ENCODE results near the gene CD83. TPM values are rescaled to one million over a fixed set of nuclear protein-coding genes. Genes with fewer than 3 reads are reported as not detected.

CD83 gene
- total and polyA plus RNA-seq, 2 of the 8 experiments (the other 6 are each of a cell fraction or from before 2014, with no cell fraction given), result 4.6 to 8.5 TPM

GRCh38 chr6:14172562-14172961 lies 55.0 kb downstream of the CD83 start:
- H3K27ac ChIP-seq (ENCODE audit: low read depth, low read length), result no peak overlapping the region
- no peak overlapping the region for H3K14ac ChIP-seq (ENCODE audit: insufficient read length)
- no peaks in the 10 kb centered on the region for H3K27me3 ChIP-seq (replicated peaks in 1 of 4; ENCODE audit: control insufficient read depth in 3 of 4, extremely low read depth in 1 of 4, insufficient read depth in 3 of 4, low read length in 3 of 4)
- 91% methylated on average over 1 of the region's 1 CpG; no CpG with 5 or more reads in 1 of the 2 experiments for whole genome bisulfite sequencing, 2 experiments (ENCODE audit: extremely low coverage in 1 of 2, insufficient coverage in 1 of 2, insufficient read length in 1 of 2, insufficient replicate concordance in 2 of 2, low coverage in 1 of 2, low lambda C conversion rate in 2 of 2, missing lambda C conversion rate in 1 of 2)
- FAIRE-seq (no peak), DNase-seq (ENCODE audit: low read depth in 1 of 2, low spot score in 2 of 2) (no peak)
- H2BK5ac ChIP-seq (ENCODE audit: low read depth, low read length), result no peak overlapping the region
- H3K23ac ChIP-seq (ENCODE audit: insufficient read length), result no peak overlapping the region
- H4K20me1 ChIP-seq (replicated peaks in 1 of 2; ENCODE audit: control insufficient read depth in 1 of 2, insufficient read depth in 2 of 2, low read length in 2 of 2), result no peaks in the 10 kb centered on the region
- CTCF ChIA-PET (ENCODE audit: partially characterized antibody), result no interaction called here
- H3K9me3 ChIP-seq (ENCODE audit: insufficient read depth in 2 of 2, low read depth in 1 of 2, low read length in 1 of 2), result peaks cover 12% of the 10 kb centered on the region in 2 experiments; a peak in 3 of 4 replicates
- POLR2A ChIA-PET (ENCODE audit: partially characterized antibody), result no interaction called here
- no peak overlapping the region for H3K4me3 ChIP-seq (ENCODE audit: extremely low read depth in 1 of 4, insufficient read depth in 2 of 4, low read depth in 3 of 4, low read length in 4 of 4)
- no peak overlapping the region for H3K4me2 ChIP-seq (ENCODE audit: insufficient read depth in 1 of 2, low read depth in 2 of 2, low read length in 2 of 2)
- H2BK15ac ChIP-seq (ENCODE audit: low read length), result no peak overlapping the region
- H4K5ac ChIP-seq (ENCODE audit: insufficient read length, low read depth, low read length), result no peak overlapping the region
- no peaks in the 10 kb centered on the region for H3K23me2 ChIP-seq (ENCODE audit: low read depth, low read length)
- peaks cover 0 to 5% (median 0%) of the 10 kb centered on the region in 4 experiments; a peak in 1 of 8 replicates for H3K36me3 ChIP-seq (ENCODE audit: control insufficient read depth in 2 of 4, insufficient read depth in 4 of 4, low read length in 3 of 4)
- no peak overlapping the region for H3K56ac ChIP-seq (replicated peaks; ENCODE audit: insufficient read length, low read depth, low read length)
- H2AK5ac ChIP-seq (ENCODE audit: low read depth, low read length), result no peak overlapping the region
- no peaks in the 10 kb centered on the region for H3K79me1 ChIP-seq (ENCODE audit: low read depth, low read length)
- no peak overlapping the region for H3K9ac ChIP-seq (replicated peaks in 1 of 4; ENCODE audit: extremely low read depth in 1 of 4, low read depth in 3 of 4, low read length in 3 of 4)
- H4K91ac ChIP-seq (replicated peaks; ENCODE audit: insufficient read length, low read length), result no peak overlapping the region
- H3K4ac ChIP-seq (replicated peaks; ENCODE audit: insufficient read length, low read depth, low read length), result no peak overlapping the region
- no peak overlapping the region for H2BK120ac ChIP-seq (replicated peaks; ENCODE audit: low read depth, low read length)
- no peak overlapping the region for H2BK12ac ChIP-seq (ENCODE audit: low read depth, low read length)
- H3K4me1 ChIP-seq (replicated peaks in 1 of 4; ENCODE audit: control insufficient read depth in 3 of 4, insufficient read depth in 4 of 4, low read length in 3 of 4), result no peaks in the 10 kb centered on the region
- no peak overlapping the region for H2AFZ ChIP-seq (ENCODE audit: low read length)
- H3K79me2 ChIP-seq (ENCODE audit: control insufficient read depth in 1 of 2, insufficient read depth in 2 of 2, low read length in 2 of 2), result no peaks in the 10 kb centered on the region
- H3K18ac ChIP-seq (ENCODE audit: extremely low read depth, low read length), result no peak overlapping the region
- no peak for TF ChIP-seq GABPA (IDR thresholded peaks at IDR 0.05; ENCODE audit: borderline replicate concordance, insufficient read depth, low read length)
- no peak overlapping the region for H2BK20ac ChIP-seq (ENCODE audit: low read length)
- H4K8ac ChIP-seq (ENCODE audit: extremely low read depth, insufficient read depth, low read length), result no peak overlapping the region
